ENCODE data around the gene CLEC9A.

The CLEC9A gene

DNA sequence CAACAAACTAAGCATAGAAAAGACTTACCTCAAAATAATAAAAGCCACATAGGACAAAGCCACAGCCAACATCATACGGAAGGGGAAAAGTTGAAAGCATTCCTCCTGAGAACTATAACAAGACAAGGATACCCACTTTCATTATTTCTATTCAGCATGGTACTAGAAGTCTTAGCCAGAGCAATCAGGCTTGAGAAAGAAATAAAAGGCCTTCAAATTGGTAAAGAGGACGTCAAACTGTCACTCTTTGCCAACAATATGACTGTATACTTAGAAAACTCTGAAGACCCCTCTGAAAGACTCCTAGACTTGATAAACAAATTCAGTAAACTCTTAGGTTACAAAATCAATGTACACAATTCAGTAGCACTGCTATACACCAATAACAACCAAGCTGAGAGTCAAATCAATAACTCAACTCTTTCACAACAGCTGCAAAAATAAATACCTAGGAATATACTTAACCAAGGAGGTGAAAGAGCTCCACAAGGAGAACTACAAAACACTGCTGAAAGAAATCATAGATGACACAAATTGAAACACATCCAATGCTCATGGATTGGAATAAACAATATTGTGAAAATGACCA is 79.9 kb downstream of the CLEC9A start:
- DNase-seq (ENCODE audit: low read depth) = no peak

DNA sequence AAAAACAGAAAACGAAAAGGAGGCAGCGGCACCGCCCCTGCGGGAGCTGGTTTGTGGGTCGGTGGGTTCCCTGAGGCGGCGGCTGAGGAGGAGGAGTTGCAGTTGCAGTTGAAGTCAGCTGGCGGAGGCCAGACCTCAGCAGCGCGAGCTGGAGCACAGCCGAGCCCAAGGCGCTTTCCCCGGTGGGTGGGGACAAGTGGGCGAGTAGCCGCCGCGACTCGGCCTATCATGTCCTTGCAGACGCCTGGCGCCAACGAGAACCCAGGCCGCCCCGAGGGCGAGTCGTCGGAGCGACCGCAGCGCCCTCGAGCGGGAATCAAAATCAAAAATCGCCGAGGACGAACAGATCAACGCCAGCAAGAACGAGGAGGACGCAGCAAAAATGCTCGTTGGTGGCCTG is 81.0 kb downstream of the CLEC9A start:
- no peak for DNase-seq (ENCODE audit: low read depth)

- peak; percentile 21 for DNase-seq (ENCODE audit: low read depth)
Observed at GRCh38 chr12:10113075-10113474, 82.6 kb downstream of the CLEC9A start.

GRCh38 chr12:10113920-10114319 is 83.4 kb downstream of the CLEC9A start:
- no peak for DNase-seq (ENCODE audit: low read depth)

DNA sequence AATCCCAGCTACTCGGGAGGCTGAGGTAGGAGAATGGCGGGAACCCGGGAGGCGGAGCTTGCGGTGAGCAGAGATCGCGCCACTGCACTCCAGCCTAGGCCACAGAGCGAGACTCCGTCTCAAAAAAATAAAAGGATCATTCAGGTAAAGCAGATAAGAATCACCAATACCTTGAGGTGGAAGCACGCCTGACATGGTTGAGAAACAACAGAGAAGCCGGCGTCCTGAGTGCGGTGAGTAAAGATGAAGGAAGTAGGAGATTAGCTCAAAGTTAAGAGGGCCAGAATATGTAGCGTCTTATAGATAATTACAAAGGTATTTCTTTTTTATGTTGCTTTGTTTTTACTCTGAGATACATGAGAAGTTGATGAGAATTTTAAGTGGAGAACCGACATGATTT is 84.8 kb downstream of the CLEC9A start:
- no peak for DNase-seq (ENCODE audit: low read depth)

Data from ELR (cell line).